ENCODE results near the gene SLC10A7.

The SLC10A7 gene, protein sequence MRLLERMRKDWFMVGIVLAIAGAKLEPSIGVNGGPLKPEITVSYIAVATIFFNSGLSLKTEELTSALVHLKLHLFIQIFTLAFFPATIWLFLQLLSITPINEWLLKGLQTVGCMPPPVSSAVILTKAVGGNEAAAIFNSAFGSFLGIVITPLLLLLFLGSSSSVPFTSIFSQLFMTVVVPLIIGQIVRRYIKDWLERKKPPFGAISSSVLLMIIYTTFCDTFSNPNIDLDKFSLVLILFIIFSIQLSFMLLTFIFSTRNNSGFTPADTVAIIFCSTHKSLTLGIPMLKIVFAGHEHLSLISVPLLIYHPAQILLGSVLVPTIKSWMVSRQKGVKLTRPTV

DNA sequence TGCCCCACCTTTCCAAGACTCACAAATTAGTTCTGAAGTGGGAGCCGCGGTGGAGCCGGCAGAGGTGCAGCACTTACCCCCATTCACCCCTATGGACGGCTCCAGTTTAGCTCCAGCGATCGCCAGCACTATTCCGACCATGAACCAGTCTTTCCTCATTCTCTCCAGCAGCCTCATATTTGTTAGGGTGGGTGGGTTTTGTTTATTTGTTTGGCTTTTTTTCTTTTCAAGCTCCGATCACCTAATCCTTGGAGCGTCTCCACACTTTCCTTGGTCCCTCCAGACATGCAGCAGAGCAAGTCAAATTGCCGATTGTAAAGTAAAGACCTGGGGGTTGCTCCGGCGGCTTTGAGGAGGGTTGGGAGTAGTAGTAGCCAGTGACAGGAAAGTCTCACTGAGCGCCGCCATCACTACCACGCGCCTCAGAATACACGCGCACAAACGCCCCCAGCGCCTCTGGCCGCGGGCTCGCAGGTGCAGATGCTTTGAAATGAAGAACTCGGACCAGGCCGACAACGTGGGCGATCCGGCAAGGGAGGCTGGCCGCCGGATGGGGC, at the start of gene SLC10A7:
Gene SLC10A7, minus strand, starts transcription at position 400 of the 557 bp plus-strand sequence. Its CDS starts 223 bp downstream, at position 177.
- no peaks in the 10 kb centered on the region for H3K36me3 ChIP-seq (ENCODE audit: control insufficient read depth, insufficient read depth, low read length)
- H3K9ac ChIP-seq (ENCODE audit: low read length) = peak within 1 kb of the TSS; percentile 78
- H3K4me1 ChIP-seq (ENCODE audit: control insufficient read depth, insufficient read depth, low read length) = peaks cover 3% of the 10 kb centered on the region
- peak within 1 kb of the TSS; percentile 83 for H3K27ac ChIP-seq (ENCODE audit: low read depth, low read length)
- H3K4me3 ChIP-seq (ENCODE audit: low read length) = peak within 1 kb of the TSS; percentile 99
- H3K27me3 ChIP-seq (ENCODE audit: control insufficient read depth, insufficient read depth, low read length) = no peaks in the 10 kb centered on the region

DNA sequence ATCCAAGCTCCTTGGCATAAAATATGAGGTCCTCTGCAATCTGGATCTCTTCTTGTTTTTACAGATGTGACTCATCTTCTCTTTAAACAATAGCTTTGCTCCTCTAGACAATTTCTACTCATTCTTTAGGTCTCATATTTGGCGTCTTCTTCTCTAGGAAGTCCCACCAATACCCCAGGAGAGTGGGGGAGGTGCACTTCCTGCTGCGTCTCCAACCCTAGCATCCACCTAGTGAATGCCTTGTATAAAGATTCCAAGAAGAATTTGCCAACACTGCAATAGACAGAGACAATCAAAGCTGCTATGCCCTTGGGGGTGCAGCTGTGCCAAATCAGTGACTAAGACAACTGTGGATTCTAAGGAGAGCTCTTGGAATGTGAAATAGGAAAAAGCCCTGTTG, 45.7 kb upstream of the SLC10A7 start:
- H3K27ac ChIP-seq (ENCODE audit: low read depth, low read length) = no peak overlapping the region
- no peaks in the 10 kb centered on the region for H3K27me3 ChIP-seq (ENCODE audit: control insufficient read depth, insufficient read depth, low read length)
- no peaks in the 10 kb centered on the region for H3K36me3 ChIP-seq (ENCODE audit: control insufficient read depth, insufficient read depth, low read length)
- no peak overlapping the region for H3K4me3 ChIP-seq (ENCODE audit: low read length)
- no peak overlapping the region for H3K9ac ChIP-seq (ENCODE audit: low read length)
- H3K4me1 ChIP-seq (ENCODE audit: control insufficient read depth, insufficient read depth, low read length) = no peaks in the 10 kb centered on the region

DNA sequence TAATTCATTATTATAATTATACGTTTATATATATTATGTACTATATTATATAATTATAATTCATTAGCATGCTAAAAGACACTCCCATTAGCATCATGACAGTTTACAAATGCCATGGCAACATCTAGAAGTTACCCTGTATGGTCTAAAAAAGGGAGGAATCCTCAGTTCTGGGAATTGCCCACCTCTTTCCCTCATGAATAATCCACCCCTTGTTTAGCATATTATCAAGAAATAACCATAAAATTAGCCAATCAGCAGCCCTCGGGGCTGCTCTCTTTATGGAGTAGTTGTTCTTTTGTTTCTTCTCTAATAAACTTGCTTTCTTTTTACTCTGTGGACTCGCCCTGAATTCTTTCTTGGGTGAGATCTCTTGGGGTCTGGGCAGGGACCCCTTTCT, 42.8 kb upstream of the SLC10A7 start:
- Histone ChIP-seq H3K4me3 (ENCODE audit: low read length) (no peak overlapping the region), H3K27me3 (ENCODE audit: control insufficient read depth, insufficient read depth, low read length) (no peaks in the 10 kb centered on the region), H3K27ac (ENCODE audit: low read depth, low read length) (no peak overlapping the region)

GRCh38 chr4:146550161-146550560, 28.4 kb upstream of the SLC10A7 start:
- no peaks in the 10 kb centered on the region for H3K4me1 ChIP-seq (ENCODE audit: control insufficient read depth, insufficient read depth, low read length)
- H3K9ac ChIP-seq (ENCODE audit: low read length) = no peak overlapping the region
- H3K27me3 ChIP-seq (ENCODE audit: control insufficient read depth, insufficient read depth, low read length) = no peaks in the 10 kb centered on the region
- no peaks in the 10 kb centered on the region for H3K36me3 ChIP-seq (ENCODE audit: control insufficient read depth, insufficient read depth, low read length)
- H3K27ac ChIP-seq (ENCODE audit: low read depth, low read length) = no peak overlapping the region
- no peak overlapping the region for H3K4me3 ChIP-seq (ENCODE audit: low read length)

More for the DNA sequence above, 42.8 kb upstream of the SLC10A7 start:
- Histone ChIP-seq H3K36me3 (ENCODE audit: control insufficient read depth, insufficient read depth, low read length) (no peaks in the 10 kb centered on the region), H3K4me1 (ENCODE audit: control insufficient read depth, insufficient read depth, low read length) (no peaks in the 10 kb centered on the region), H3K9ac (ENCODE audit: low read length) (no peak overlapping the region)

DNA sequence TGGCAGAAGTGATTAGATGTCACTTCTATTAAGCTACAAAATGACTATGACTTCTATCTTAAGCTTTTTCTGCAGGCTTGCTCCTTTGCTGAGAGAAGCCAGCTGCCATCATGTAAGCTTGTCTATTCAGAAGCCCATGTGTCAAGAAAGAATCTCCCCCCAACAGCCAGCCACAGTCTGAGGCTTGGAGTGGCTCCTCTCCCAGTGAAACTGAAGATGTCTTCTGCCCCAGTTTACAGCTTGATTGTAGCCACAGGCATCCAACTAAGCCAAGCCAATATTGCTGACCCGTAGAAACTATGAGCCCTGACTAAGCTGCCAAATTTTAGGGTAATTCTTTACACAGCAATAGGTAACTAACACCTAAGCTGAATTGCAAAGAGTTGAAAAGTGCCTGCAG, 26.7 kb upstream of the SLC10A7 start:
- H3K9ac ChIP-seq (ENCODE audit: low read length) = no peak overlapping the region
- no peak overlapping the region for H3K27ac ChIP-seq (ENCODE audit: low read depth, low read length)
- no peaks in the 10 kb centered on the region for H3K27me3 ChIP-seq (ENCODE audit: control insufficient read depth, insufficient read depth, low read length)
- no peaks in the 10 kb centered on the region for H3K36me3 ChIP-seq (ENCODE audit: control insufficient read depth, insufficient read depth, low read length)
- no peaks in the 10 kb centered on the region for H3K4me1 ChIP-seq (ENCODE audit: control insufficient read depth, insufficient read depth, low read length)
- H3K4me3 ChIP-seq (ENCODE audit: low read length) = no peak overlapping the region

DNA sequence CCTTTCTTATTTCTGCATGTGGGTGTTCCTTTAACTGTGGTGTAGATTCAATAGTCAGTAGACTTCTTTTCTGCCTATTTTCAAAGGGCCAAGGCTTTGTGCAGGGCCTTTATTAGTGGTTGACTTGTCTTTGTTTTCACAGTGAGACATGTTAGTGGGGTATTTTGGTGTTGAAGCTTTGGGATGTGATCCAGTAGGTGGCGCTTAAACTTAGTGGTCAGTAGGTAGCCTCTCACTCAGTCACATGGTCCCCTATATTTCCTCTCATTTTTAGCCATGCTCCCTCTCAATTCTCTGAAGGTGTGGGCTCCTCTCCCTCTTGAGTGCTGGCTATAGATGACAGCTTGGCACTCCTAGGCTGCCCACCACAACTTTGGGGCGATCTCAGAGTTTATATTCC, 23.4 kb upstream of the SLC10A7 start:
- Histone ChIP-seq H3K27me3 (ENCODE audit: control insufficient read depth, insufficient read depth, low read length) (no peaks in the 10 kb centered on the region), H3K4me1 (ENCODE audit: control insufficient read depth, insufficient read depth, low read length) (no peaks in the 10 kb centered on the region), H3K4me3 (ENCODE audit: low read length) (no peak overlapping the region), H3K9ac (ENCODE audit: low read length) (no peak overlapping the region), H3K27ac (ENCODE audit: low read depth, low read length) (no peak overlapping the region), H3K36me3 (ENCODE audit: control insufficient read depth, insufficient read depth, low read length) (no peaks in the 10 kb centered on the region)

- H3K4me3 ChIP-seq (ENCODE audit: low read length) = no peak overlapping the region
- H3K4me1 ChIP-seq (ENCODE audit: control insufficient read depth, insufficient read depth, low read length) = no peaks in the 10 kb centered on the region
- H3K36me3 ChIP-seq (ENCODE audit: control insufficient read depth, insufficient read depth, low read length) = no peaks in the 10 kb centered on the region
- H3K27me3 ChIP-seq (ENCODE audit: control insufficient read depth, insufficient read depth, low read length) = no peaks in the 10 kb centered on the region
- H3K27ac ChIP-seq (ENCODE audit: low read depth, low read length) = no peak overlapping the region
- no peak overlapping the region for H3K9ac ChIP-seq (ENCODE audit: low read length)
Measured at GRCh38 chr4:146534178-146534577, 12.4 kb upstream of the SLC10A7 start.

DNA sequence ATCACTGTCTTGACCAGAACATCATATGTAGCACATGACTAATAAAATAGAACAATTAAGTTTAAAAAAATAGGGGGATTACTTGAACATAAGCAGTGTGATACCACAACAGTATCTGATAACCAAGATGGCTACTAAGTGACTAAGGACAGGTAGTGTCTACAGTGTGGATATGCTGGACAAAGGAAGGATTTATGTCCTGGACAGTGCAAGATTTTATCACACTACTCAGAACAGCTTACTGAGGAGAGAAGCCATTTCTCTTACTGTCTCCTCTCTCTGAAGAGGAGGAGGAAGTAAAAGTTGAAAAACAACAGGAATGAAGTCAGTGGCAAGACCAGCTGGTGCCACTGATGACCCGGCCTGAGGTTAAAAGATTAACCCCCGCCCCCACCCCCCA, 4.0 kb upstream of the SLC10A7 start:
- no peaks in the 10 kb centered on the region for H3K27me3 ChIP-seq (ENCODE audit: control insufficient read depth, insufficient read depth, low read length)

GRCh38 chr4:146524663-146525062, 2.9 kb upstream of the SLC10A7 start:
- Histone ChIP-seq H3K36me3 (ENCODE audit: control insufficient read depth, insufficient read depth, low read length) (no peaks in the 10 kb centered on the region), H3K4me3 (ENCODE audit: low read length) (no peak overlapping the region), H3K4me1 (ENCODE audit: control insufficient read depth, insufficient read depth, low read length) (peaks cover 3% of the 10 kb centered on the region), H3K27ac (ENCODE audit: low read depth, low read length) (no peak overlapping the region), H3K9ac (ENCODE audit: low read length) (no peak overlapping the region), H3K27me3 (ENCODE audit: control insufficient read depth, insufficient read depth, low read length) (no peaks in the 10 kb centered on the region)

More for the DNA sequence above, 4.0 kb upstream of the SLC10A7 start:
- Histone ChIP-seq H3K27ac (ENCODE audit: low read depth, low read length) (no peak overlapping the region), H3K4me3 (ENCODE audit: low read length) (no peak overlapping the region), H3K9ac (ENCODE audit: low read length) (no peak overlapping the region), H3K36me3 (ENCODE audit: control insufficient read depth, insufficient read depth, low read length) (no peaks in the 10 kb centered on the region), H3K4me1 (ENCODE audit: control insufficient read depth, insufficient read depth, low read length) (peaks cover under 1% of the 10 kb centered on the region)

DNA sequence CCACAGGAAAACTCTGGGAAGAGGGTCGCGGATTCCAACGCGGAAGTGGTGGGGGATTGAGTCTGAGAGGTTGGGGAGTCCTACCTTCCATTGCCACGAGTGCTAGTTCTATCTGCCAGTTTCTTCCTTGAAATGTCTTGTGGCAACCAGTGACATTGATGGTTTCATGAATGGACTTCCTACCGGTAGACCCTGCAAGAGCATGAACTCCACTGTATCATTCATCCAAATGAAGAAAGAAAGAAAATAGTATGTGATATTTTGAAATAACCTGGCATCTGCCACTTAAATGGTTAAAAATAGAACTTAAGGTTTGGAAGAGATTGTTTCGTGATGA, 1.1 kb upstream of the SLC10A7 start:
- Histone ChIP-seq H3K9ac (ENCODE audit: low read length) (peak overlapping the region; percentile 47), H3K36me3 (ENCODE audit: control insufficient read depth, insufficient read depth, low read length) (no peaks in the 10 kb centered on the region), H3K27ac (ENCODE audit: low read depth, low read length) (no peak overlapping the region), H3K4me3 (ENCODE audit: low read length) (peak overlapping the region; percentile 99), H3K27me3 (ENCODE audit: control insufficient read depth, insufficient read depth, low read length) (no peaks in the 10 kb centered on the region), H3K4me1 (ENCODE audit: control insufficient read depth, insufficient read depth, low read length) (peaks cover 3% of the 10 kb centered on the region)

DNA sequence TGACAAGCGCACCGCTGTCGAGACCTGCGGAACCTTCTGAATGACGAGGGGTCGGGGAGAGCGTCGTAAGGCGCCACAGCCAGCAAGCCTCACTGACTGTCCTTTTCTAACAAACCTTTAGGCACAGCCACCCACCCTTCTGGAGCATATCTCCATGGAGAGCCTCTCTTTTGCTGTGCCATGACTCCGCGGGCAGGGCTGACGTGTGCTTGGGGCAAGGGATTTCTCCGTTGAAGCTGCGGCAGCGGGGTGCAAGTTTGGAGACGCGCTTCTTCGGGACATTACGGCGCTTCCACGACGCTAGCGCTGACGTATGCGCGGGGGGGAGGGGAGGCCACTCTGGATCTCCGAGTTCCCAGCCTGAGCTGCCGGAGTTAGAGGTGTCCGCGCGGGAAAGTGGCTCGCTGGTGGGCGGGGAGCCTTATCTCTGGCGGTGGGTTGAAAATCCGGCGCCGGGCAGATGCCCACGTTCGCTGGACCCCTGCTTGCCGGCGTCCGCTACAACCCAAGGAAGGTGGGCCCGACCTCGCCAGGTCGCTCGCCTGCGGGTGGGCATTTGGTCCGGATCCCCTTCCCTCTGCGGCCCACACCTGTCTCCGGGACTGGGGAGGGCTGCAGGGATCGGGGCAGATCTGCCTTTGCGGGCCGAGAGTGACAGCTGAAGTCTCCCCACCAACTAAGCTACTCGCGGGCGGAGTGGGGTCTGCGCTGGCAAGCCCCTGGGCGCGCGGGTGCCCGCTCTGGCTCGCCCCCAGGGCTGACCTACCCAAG, 543 bp upstream of the SLC10A7 start:
- Histone ChIP-seq H3K27ac (ENCODE audit: low read depth, low read length) (peak overlapping the region; percentile 83), H3K4me1 (ENCODE audit: control insufficient read depth, insufficient read depth, low read length) (peaks cover 3% of the 10 kb centered on the region), H3K36me3 (ENCODE audit: control insufficient read depth, insufficient read depth, low read length) (no peaks in the 10 kb centered on the region), H3K27me3 (ENCODE audit: control insufficient read depth, insufficient read depth, low read length) (no peaks in the 10 kb centered on the region), H3K4me3 (ENCODE audit: low read length) (peak overlapping the region; percentile 99), H3K9ac (ENCODE audit: low read length) (peak overlapping the region; percentile 47)

GRCh38 chr4:146520896-146521540, 722 bp downstream of the SLC10A7 start:
- H3K27ac ChIP-seq (ENCODE audit: low read depth, low read length) = peak overlapping the region; percentile 83
- peak overlapping the region; percentile 99 for H3K4me3 ChIP-seq (ENCODE audit: low read length)
- peak overlapping the region; percentile 78 for H3K9ac ChIP-seq (ENCODE audit: low read length)
- no peaks in the 10 kb centered on the region for H3K27me3 ChIP-seq (ENCODE audit: control insufficient read depth, insufficient read depth, low read length)
- no peaks in the 10 kb centered on the region for H3K36me3 ChIP-seq (ENCODE audit: control insufficient read depth, insufficient read depth, low read length)
- H3K4me1 ChIP-seq (ENCODE audit: control insufficient read depth, insufficient read depth, low read length) = peaks cover 3% of the 10 kb centered on the region
